Activated CD8-positive, alpha-beta memory T cell treated with anti-CD3 and anti-CD28 coated beads, Interleukin-2, amount 50 U/mL, for 1 hour (primary cell): Measurements from ENCODE around the gene RNF207.

Source experiments
- DNase-seq: peaks from one replicate; pipeline ENCODE4 v3.0.0-alpha.2; 2020; ENCODE audit errors: extremely low read depth

RNF207 gene

GRCh38 chr1:6205849-6206519, at the start of gene RNF207:
RNF207 (plus strand) TSS chr1:6206119; CDS start chr1:6206536, 417 bp downstream.
- DNase-seq = no peak

GRCh38 chr1:6157132-6157527, 48.8 kb upstream of the RNF207 start:
- DNase-seq = no peak

- DNase-seq = no peak
Observed at GRCh38 chr1:6157528-6158174, 48.3 kb upstream of the RNF207 start.

GRCh38 chr1:6158181-6158580, 47.7 kb upstream of the RNF207 start:
- DNase-seq = no peak

GRCh38 chr1:6162341-6162740, 43.6 kb upstream of the RNF207 start:
- DNase-seq = no peak

GRCh38 chr1:6162773-6163172, 43.1 kb upstream of the RNF207 start:
- DNase-seq = no peak

- no peak for DNase-seq
Observed at GRCh38 chr1:6163191-6163972, 42.5 kb upstream of the RNF207 start.

- DNase-seq = no peak
Observed at GRCh38 chr1:6163973-6164617, 41.8 kb upstream of the RNF207 start.

GRCh38 chr1:6165027-6165426, 40.9 kb upstream of the RNF207 start:
- no peak for DNase-seq

GRCh38 chr1:6165441-6165985, 40.4 kb upstream of the RNF207 start:
- DNase-seq = no peak

GRCh38 chr1:6166221-6166620, 39.7 kb upstream of the RNF207 start:
- DNase-seq = no peak

GRCh38 chr1:6166655-6167390, 39.1 kb upstream of the RNF207 start:
- DNase-seq = no peak

- no peak for DNase-seq
Observed at GRCh38 chr1:6167391-6168303, 38.3 kb upstream of the RNF207 start.

- DNase-seq = no peak
Observed at GRCh38 chr1:6168947-6169586, 36.9 kb upstream of the RNF207 start.

GRCh38 chr1:6170116-6170741, 35.7 kb upstream of the RNF207 start:
- DNase-seq = no peak

- no peak for DNase-seq
Observed at GRCh38 chr1:6170742-6171201, 35.1 kb upstream of the RNF207 start.

- no peak for DNase-seq
Observed at GRCh38 chr1:6171548-6172124, 34.3 kb upstream of the RNF207 start.

GRCh38 chr1:6172549-6172948, 33.4 kb upstream of the RNF207 start:
- DNase-seq = no peak
